HG02852 (cell line): ENCODE data around the gene ZNF117.
"Not testable (repeated sequence)": the region's sequence is repeated elsewhere in the genome, so short reads cannot be mapped to it uniquely, and the experiment has no call there.

Experiments
- ATAC-seq: cut with Tn5 transposase; IDR thresholded peaks from one replicate; pipeline ENCODE4 v1.9.1; 2021; ENCODE audit warnings: mild to moderate bottlenecking, moderate library complexity; ENCODE audit not compliant: unreplicated experiment

Gene ZNF117

GRCh38 chr7:64997164-64997908, 6.5 kb upstream of the ZNF117 start:
- no peak for ATAC-seq

GRCh38 chr7:64996305-64996704, 5.5 kb upstream of the ZNF117 start:
- ATAC-seq, result no peak

- ATAC-seq, result no peak
These were observed 3.1 kb upstream of the ZNF117 start for GRCh38 chr7:64993901-64994300.

GRCh38 chr7:64992971-64993370, 2.1 kb upstream of the ZNF117 start:
- ATAC-seq, result no peak

GRCh38 chr7:64990216-64990615, 620 bp downstream of the ZNF117 start:
- no peak for ATAC-seq

- no peak for ATAC-seq
These were observed 12.2 kb downstream of the ZNF117 start for GRCh38 chr7:64978497-64979203.

- ATAC-seq, result no peak
These were observed 25.2 kb downstream of the ZNF117 start for GRCh38 chr7:64965594-64965993.

GRCh38 chr7:64959072-64959747, 31.6 kb downstream of the ZNF117 start:
- no peak for ATAC-seq

DNA sequence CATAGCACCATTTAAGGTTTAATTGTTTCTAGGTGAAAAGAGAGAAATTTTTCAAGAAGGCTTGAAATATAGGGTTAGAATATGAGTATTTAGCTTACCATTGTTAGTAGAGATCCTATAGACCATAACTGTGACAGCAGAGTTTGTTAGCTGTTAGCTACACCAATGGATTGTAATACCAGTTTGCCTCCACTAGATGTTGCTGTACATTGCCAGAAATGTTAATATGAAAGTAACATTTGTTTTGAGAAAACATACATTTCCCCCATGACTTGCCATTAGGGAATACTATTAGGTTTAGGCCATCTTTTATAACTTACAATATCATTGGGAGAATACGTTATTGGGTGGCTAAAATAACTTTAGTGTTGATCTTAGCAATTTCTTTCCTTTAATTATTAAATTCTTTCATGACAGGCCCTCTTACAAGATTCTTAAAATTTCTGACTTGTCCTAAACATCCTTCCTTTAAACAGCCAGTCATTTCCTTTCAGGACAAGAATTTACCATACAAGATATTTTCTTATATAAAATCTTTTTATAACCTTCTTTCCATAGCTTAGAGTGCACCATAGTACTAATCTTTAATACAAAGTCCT, 39.5 kb downstream of the ZNF117 start:
- peak; percentile 74 for ATAC-seq

DNA sequence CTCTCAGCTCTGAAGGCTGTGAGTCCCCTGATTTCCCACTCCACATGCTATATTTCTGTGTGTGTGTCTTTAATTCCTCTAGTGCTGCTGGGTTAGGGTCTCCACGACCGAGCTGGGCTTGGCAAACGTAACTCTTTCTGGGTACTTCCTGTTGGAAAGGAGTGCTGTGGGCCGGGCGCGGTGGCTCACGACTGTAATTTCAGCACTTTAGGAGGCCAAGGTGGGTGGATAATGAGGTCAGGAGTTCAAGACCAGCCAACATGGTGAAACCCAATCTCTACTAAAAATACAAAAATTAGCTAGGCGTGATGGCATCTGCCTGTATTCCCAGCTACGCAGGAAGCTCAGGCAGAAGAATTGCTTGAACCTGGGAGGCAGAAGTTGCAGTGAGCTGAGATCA, 40.2 kb downstream of the ZNF117 start:
- not testable (repeated sequence) for ATAC-seq

DNA sequence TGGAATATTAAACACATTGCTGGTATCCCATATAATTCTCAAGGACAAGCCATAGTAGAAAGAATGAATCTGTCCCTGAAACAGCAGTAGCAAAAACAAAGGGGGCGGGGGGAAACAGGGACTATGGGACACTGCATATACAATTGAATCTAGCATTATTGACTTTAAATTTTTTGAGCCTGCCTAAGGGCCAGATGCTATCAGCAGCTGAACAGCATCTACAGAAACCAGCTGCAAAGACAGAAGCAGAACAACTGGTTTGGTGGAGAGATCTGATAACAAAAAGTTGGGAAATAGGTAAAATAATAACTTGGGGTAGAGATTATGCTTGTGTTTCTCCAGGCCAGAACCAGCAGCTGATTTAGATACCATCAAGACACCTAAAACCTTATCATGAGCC, 42.1 kb downstream of the ZNF117 start:
- ATAC-seq, result not testable (repeated sequence)

DNA sequence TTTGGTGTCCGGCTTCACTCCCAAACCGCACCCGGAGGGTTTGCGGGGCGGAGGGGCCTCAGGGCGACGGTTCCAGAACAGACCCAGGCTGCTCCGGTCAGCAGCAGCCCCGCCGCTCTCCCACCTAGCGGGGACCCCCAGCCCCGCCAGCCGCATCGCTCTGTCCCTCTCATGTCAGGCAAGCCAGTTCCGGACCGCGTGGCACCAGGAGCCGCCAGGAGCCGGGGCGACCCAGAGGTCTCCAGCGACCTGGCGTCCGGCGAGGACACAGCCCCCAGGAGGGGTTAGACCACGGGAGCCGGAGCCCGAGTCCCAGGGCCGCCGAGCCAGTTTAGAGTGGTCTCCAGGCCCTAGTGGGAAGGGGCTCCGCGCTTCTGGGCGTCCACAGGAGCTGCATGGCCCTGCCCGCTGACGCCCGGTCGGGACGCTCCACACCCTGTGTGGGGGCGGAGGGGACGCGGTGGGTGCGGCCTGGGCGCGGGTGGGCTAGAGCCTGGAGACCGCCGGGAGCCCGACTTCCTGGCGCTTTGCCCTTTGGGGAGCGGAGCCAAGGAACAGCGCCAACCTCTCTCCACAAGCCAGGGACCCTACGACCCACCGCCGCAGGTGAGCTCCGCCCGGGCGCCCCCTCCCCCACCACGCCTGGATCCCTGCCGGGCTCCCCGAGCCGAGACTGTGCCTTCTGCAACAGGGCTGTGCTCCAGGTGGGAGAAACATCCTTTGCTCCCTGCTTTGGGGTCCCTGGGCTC, 43.4 kb downstream of the ZNF117 start:
- ATAC-seq, result no peak

DNA sequence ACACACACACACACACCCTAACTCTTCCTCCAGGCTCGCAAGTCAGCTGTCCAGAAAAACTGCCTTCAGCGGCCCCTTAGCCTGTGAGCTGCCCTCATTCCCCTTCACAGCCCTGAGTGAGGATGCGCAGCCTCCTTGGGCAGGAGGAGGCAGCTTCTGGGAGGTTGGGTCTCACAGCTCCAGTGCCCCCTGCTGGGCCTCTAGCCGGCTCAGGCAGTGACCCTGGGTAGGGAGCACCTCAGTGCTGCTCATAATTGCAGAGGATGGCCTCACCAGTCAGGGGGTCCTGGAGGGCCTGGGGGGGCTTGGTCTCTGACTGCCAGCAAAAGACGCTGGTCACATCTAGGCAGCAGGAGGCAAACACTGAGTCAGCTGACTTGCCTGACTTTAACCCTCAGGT, 44.1 kb downstream of the ZNF117 start:
- no peak for ATAC-seq

DNA sequence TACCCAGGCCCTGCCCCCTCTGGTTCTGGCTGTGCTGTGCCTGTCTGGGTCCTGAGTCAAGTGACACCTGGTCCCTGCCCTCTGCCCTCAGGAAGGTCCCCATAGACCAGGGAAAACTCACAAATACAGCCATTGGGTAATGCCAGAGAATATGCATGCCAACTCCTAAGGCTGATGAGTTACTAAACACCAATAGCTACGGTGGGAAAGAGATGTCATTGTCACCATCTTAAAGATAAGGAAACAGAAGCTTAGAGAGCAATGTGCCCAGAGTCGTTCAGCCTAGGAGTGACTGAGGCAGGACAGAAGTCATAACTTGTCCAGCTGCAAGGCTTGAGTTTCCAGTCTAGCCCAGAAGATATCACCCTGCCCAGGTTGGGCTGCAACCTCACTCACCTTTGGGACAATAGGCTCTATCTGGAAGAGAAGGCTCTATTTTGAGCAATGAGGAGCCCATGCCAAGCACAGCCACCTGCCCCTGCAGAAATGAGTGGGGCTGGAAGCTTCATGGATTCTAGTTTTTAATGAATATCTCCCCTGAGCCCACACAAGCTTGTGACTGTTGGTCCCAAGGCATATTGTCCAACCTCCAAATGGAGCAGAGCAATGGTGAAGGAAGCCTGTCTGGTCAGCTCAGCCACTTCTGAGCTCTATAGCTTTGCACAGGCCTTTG, 45.2 kb downstream of the ZNF117 start:
- no peak for ATAC-seq

- ATAC-seq, result not testable (repeated sequence)
These were observed 46.0 kb downstream of the ZNF117 start for GRCh38 chr7:64944667-64945502.

DNA sequence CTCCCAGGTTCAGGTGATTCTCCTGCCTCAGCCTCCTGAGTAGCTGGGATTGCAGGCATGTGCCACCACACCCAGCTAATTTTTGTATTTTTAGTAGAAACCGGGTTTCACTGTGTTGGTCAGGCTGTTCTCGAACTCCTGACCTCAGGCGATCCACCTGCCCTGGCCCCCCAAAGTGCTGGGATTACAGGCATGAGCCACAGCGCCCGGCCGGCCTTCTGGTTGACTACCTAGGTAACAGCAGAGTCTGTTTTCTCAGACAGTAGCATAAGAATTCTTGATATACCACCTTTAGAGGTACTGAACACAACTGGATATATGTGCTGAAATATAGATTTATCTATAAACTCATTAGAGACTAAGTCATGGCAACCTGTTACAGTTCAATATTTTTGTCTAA, 50.8 kb downstream of the ZNF117 start:
- ATAC-seq, result not testable (repeated sequence)

DNA sequence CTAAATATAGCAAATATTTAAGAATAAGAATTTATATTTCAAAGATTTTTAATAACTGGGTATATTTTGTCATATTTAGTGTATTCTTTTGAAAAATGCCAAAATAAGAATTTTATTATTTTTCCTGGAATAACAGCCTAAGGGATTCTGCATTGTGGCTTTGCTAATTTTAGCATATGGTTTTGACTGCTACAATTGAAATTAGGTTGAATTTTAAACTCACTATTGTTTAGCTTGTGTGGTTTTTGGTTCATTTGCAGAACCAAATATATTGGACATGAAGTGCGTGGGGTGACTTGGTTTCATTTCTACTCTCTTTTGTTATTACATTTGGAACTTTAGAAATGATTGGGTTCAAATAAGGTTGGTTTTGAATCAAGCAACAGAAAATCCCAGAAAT, 52.3 kb downstream of the ZNF117 start:
- ATAC-seq, result no peak

- no peak for ATAC-seq
These were observed 56.4 kb downstream of the ZNF117 start for GRCh38 chr7:64934478-64934877.
